Activated naive CD4-positive, alpha-beta T cell treated with anti-CD3 and anti-CD28 coated beads, Interleukin-2, amount 10 ng/mL, durations not matched to agents 5 hours and 36 hours (primary cell): ENCODE results near the gene SLC35B1. TPM values are rescaled to one million over a fixed set of nuclear protein-coding genes. Genes with fewer than 3 reads are reported as not detected.

ENCODE experiments used
- total RNA-seq, 2 experiments: library from RNA; stranded (reverse); gene quantifications; one replicate each; pipeline ENCODE4 v1.2.3, GENCODE V29; 2021

Gene SLC35B1, protein sequence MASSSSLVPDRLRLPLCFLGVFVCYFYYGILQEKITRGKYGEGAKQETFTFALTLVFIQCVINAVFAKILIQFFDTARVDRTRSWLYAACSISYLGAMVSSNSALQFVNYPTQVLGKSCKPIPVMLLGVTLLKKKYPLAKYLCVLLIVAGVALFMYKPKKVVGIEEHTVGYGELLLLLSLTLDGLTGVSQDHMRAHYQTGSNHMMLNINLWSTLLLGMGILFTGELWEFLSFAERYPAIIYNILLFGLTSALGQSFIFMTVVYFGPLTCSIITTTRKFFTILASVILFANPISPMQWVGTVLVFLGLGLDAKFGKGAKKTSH
- 10 to 100 TPM; 42.9 to 47.6 TPM for total RNA-seq

DNA sequence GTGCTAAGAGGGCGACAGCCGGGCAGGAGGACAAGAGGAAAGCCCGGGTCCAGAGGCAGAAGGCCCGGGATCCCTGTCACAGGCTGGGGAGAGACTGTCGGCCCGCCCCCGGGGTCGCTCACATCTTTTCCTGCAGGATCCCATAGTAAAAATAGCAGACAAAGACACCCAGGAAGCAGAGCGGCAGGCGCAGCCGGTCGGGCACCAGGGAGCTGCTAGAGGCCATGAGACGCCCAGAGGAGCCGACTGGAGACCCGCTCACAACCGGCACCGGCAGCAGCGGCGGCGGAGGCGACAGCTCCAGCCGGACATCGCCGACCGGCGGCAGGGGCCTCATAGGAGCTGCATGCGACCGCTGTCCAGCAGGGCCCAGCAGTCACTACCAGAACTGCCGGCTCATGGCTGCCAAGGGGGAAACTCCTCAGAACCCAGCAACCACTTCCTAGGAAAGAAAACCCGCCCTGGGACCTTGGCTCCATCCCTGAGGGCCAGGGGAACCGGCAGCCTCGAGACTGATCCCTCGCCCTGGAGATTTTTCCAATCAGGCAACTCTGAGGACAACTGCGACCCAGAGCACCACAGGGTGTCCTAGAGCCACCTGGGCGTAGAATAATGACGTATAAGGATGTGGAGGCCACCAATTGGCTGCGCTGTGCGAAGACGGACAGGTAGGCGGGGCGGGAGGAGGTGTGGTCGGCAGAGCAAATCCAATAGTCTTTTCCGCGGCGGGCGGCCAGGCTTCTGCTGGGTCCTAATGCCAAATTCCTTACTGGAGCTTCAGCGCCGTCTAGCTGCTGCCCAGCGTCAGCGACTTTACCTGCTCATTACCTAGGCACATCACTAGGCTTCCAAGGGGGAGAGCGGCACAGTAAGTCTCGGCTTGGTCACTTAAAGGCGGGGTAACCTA lies at the start of gene SLC35B1:
TSS of gene SLC35B1 (minus strand) at position 357 of the 907 bp plus-strand sequence. CDS start at position 226, 131 bp downstream.

DNA sequence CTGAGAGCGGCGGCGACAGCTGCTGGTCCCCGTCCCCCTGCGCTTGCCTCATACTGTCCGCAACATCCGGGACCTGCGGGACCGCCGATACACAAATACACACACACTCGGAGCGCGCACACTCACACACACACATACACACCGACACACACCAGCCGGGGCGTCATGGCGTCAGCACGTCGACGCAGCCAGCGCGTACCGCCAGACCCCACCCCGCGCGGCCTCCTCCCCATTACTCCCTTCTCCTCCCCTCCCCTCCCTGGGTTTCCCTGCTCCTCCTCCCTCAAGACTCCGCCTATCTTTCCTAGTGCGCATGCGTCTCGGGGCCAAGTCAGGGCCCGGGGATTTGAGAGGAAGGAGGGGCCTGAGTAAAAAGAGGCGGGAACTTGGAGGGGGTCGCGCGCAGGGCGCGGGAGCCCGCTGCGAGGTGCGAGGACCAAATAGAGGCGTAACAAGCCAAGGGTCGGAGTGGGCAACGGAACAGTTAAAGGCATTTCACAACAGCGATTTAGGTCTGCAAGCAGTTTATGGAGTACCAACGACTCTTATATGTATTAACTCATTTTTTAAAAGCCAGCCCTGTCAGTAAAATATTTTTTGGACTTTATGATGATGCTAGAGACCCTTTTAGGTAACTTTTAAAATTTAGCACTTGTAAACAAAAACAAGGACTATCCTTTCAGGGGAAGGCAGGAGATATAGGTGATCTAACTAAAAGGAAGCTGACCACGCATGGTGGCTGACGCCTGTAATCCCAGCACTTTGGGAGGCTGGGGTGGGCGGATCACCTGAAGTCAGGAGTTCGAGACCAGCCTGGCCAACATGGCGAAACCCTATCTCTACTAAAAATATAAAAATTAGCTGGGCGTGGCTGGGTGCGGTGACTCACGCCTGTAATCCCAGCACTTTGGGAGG lies 29.6 kb downstream of the SLC35B1 start, which contains the start of gene SPOP:
TSS of gene SPOP (minus strand) at position 165 of the 915 bp plus-strand sequence. CDS start 55,287 bp downstream, outside the sequence.

Other genes with a start within 250 kb of the SLC35B1 start
- gene NGFR, start 212.7 kb downstream of the SLC35B1 start, total RNA-seq = not detected
- not detected for gene NXPH3, start 132.1 kb downstream of the SLC35B1 start, total RNA-seq
- gene SPOP, start 29.9 kb downstream of the SLC35B1 start, total RNA-seq = 10 to 100 TPM; 62.3 to 63.4 TPM
- 10 to 100 TPM; 40.3 to 41.0 TPM for gene FAM117A, start 56.2 kb upstream of the SLC35B1 start, total RNA-seq
- gene KAT7, start 80.7 kb upstream of the SLC35B1 start, total RNA-seq = 10 to 100 TPM; 72.6 to 73.2 TPM
- not detected for gene TAC4, start 140.1 kb upstream of the SLC35B1 start, total RNA-seq